ENCODE data around the gene FHL2. TPM values are rescaled to one million over a fixed set of nuclear protein-coding genes. Genes with fewer than 3 reads are reported as not detected.
"Not testable (repeated sequence)": the region's sequence is repeated elsewhere in the genome, so short reads cannot be mapped to it uniquely, and the experiment has no call there.

FHL2 gene
- 66.8 TPM for polyA plus RNA-seq (ENCODE audit: insufficient read length)

DNA sequence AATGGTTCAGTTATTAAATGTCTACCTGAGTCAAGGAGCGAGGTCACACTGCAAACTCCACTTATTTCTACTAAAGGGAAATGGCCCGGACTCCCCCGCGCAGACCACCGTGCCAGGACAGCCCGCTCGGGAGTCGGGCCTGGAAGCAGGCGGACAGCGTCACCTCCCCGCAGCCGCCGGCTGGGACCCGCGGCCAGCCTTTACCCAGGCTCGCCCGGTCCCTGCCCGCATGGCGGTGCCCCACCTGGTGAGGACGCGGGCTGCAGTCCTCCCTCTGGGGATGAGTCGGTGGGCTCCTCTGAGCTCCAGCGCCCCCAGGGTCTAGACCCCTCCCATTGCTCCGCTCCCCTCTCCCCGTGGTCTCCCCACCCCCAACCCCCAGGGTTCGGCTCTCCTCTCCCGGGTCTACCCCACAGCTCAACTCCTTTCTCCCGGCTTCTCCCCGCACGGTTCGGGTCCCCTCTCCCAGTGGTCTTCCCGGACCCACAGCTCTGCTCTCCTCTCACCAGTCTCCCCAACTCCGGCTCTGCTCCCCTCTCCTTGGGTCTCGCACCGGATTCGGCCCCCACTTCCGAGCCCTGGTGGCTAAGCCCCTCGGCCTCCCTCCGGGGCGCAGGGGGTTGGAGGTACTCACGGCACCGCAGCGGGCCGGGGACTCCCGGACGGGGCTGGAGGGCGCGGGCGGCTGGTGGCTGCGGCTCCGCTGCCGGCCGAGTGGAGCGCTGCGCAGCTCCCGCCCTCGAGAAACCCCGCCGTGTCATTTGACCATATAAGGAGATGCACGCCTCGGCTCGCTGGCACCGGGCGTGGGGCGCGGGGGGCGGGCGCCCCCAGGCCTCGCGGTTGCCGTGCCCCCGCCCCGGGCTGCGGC lies at the start of gene FHL2:
FHL2 (minus strand) TSS at position 716 of the 871 bp plus-strand sequence. CDS start 12,535 bp downstream, outside the sequence.
- DNase-seq (ENCODE audit: low read depth) = peak; percentile 29

DNA sequence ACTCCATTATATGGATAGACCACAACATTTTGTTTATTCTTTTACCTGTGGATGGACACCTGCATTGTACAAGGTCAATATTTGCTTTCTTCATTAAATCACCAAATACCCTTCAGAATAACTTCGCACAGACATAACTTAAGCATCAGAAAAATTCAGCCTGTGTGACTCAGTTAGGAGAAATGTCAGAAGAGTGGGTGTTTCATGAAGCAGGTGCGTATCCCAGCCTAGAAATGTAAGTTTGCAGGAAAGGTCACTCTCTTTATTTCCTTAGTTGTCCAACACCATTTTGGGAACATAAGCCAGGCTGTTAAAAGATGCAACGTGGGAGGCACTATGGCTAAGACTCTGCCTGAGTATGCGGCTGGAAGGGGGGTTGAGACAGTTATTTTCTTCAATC lies 48.6 kb upstream of the FHL2 start:
- no peak for DNase-seq (ENCODE audit: low read depth)

DNA sequence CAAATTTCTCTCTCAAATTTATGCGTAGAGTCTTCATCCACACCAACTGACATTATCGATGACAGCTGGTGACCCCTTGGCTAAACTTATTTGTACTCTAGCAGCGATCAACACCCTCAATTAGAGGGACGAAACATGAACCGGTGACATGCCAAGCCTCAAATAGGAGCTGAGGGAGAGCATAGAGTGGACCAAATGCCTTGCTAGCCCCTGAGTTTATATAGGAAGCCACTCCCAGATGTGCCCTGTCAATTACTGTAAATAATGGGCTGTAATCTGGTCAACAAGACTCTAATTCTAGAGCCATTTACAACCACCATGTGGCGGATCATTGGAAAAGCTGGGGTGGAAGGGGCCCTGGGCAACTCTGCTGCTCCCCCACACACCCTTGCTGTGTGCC lies 47.6 kb upstream of the FHL2 start:
- DNase-seq (ENCODE audit: low read depth) = no peak

- no peak for DNase-seq (ENCODE audit: low read depth)
Observed at GRCh38 chr2:105445976-105446375, 47.1 kb upstream of the FHL2 start.

- no peak for DNase-seq (ENCODE audit: low read depth)
Observed at GRCh38 chr2:105445498-105445897, 46.6 kb upstream of the FHL2 start.

- no peak for DNase-seq (ENCODE audit: low read depth)
Observed at GRCh38 chr2:105443617-105444598, 45.1 kb upstream of the FHL2 start.

DNA sequence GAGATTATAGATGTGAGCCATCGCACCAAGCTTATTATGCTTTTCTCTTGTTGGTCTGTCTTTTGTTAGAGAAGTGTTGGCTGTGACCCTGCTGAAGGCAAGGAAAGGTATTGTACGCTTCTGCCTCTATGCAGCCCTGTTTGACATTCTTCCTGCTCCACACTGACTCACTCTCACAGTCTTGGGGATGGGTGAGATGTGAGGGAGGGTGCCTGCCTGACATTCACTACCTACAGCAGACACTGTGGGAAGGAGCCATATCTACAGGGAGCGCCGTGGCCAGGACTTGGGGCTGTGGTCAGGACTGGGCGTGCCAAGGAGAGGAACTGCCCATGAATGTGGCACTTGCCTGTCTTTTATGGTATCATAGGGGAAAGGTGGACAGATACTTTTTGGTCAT lies 43.9 kb upstream of the FHL2 start:
- DNase-seq (ENCODE audit: low read depth) = no peak

DNA sequence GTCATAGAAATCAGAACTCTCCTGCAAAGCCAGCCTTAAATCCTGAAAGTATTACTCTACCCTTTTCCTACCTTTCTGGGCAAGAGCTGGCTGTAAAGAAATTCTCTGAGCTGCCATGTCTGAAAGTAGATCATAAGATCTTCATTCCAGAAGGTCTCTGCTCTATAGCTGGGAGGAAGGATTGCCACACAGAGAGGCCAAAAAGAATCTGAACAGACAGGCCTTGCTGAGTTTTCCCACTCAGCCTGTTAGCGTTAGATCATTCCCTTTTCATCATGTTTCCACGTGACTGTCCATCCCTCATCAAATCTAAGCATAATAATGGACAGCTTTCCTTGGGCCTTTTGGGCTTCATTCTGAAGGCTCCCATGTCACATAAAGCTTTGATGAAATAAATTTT lies 43.2 kb upstream of the FHL2 start:
- no peak for DNase-seq (ENCODE audit: low read depth)

DNA sequence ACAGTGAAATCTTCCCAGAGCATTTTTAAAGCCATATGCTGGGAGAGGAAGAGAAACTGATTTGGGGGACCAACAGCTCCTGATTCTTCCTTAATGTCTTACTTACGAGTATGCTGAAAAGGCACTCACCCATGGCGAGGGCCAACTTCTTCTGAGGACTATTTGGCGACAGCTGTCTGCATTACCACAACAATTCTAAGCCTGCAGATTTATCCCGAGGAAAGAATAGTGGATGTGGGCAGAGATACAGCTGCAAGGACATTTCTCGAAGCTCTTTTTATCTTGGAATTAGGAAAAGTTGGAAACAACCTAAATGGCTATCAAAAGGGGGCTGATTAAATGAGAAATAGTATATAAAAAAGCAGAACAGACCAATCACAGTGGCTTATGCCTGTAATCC lies 40.3 kb upstream of the FHL2 start:
- no peak for DNase-seq (ENCODE audit: low read depth)

GRCh38 chr2:105438104-105438929 lies 39.5 kb upstream of the FHL2 start:
- peak; percentile 26 for DNase-seq (ENCODE audit: low read depth)

GRCh38 chr2:105437708-105438103 lies 38.9 kb upstream of the FHL2 start:
- DNase-seq (ENCODE audit: low read depth) = no peak

GRCh38 chr2:105432749-105433148 lies 33.9 kb upstream of the FHL2 start:
- DNase-seq (ENCODE audit: low read depth) = no peak

DNA sequence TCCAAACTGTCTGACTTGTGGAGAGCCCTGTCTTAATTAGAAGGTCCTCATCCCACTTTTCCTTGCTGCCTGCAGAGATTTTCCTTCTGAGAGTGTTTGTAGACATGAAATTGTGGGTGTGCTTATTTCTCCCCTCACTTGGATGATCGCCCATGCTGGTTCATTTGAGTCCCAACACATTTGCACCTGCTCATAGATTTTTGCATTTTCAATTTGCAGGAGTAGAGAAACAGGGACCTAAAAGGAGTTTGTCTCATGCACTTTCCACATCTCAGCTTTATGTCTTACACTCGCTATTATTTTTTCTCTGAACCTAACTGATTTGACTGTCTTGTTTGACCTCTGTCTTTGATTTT lies 33.2 kb upstream of the FHL2 start:
- DNase-seq (ENCODE audit: low read depth) = no peak

- no peak for DNase-seq (ENCODE audit: low read depth)
Observed at GRCh38 chr2:105431367-105432043, 32.7 kb upstream of the FHL2 start.

DNA sequence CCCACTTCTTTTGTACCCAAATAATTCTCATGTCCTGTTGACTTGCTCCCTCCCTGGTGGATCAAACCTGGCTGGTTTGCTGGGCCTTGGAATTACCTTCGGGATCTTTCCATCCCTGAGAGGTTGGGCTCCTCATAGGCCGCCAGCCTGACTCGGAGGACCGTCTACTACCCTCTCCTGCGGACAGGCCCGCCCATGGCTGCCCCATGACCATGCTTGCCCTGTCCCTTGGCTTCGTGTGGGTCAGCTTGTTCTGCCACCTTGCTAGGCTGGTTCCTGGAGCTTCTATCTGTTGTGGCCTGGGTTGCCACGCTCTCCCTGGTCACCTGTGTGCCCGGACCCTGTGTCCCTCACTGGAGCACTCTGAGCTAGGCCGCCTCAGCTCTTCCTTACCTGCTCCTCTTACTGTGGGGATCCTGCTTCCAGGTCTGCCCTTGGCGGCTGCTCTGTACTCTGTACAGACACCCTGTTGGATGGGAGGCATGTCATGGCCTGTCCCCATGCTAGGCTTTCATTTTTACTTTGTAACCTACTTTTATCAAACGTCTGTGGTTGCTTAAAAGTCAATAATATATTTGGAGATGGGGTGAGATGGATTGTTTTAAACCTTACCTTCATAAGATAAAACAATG lies 29.7 kb upstream of the FHL2 start:
- DNase-seq (ENCODE audit: low read depth) = no peak

DNA sequence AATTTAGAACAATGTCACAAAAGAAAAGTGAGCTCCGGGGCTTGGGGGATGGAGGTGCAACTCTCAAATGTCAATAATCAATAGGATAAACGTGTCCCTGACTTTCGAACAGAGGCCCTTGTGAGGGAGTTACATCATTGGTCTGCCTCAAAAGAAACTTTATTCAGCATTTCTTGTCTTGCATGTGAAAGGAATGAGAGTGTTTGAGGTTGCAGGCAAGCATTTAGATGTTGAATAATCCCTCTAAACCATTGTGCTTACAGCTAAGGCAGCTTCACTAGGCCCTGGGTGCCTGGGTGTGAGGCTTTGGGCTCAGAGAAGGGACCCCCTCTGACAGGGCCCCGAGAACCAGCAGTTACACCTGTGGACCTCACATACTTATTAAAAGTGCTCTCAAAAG lies 28.6 kb upstream of the FHL2 start:
- no peak for DNase-seq (ENCODE audit: low read depth)

DNA sequence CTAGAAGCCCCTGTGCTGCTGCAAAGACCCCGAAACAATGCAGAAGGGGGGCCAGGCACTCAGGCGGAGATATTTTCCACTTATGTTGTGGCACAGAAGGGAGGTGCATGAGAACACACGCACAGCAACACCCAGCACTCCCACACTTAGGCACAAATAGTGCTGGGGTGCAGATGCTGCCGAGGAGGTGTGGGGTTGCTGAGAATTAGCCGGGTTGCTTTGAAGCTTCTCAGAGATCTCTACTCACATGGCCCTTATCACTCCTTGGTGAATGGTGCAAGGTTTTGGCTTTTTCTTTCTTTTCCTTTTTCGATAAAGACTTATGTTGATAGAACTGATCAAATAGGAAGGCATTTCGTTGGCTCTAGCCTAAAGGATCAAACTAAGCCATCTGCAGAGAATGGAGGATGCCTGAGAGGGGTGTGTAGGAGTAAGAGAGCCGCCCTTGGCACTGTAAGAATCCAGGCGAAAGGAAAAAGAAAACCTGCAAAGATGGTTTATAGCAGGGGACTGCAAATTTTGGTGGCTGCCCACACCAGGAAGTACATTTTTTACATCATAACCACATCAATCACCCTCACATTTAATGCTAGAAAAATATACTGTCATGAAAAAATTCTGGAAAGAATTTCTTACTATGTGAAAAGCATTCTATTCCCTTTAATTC lies 27.9 kb upstream of the FHL2 start:
- no peak for DNase-seq (ENCODE audit: low read depth)

DNA sequence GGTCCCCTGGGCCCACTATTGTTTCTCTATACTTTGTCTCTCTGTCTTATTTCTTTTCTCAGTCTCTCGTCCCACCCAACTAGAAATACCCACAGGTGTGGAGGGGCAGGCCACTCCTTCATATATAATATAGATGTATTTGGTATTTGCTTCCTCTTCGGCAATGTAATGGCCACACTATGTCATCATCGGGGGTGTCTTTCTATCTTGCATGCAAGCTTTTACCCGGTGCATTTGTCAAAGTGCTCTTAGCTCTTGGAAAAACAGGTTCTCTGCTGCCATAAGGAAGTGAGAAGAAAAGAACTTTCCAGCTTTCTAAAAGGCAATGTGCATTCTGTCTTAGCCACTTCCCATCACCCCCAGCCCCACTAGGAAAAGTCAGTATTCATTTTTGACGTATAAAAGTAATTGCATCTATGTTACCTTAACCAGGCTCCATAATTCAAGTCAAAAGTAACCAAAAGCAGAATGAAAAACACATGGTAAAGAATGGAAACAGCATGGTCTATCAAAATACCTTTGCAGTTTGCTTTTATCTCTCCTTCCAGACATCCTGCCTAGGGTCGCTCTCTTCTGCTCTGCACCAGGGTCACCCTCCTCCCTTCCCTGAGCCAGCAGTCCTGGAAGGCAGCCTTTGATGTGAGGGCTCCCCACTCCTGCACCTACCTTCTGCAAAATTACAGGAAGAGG lies 27.2 kb upstream of the FHL2 start:
- no peak for DNase-seq (ENCODE audit: low read depth)

GRCh38 chr2:105424836-105425235 lies 26.0 kb upstream of the FHL2 start:
- DNase-seq (ENCODE audit: low read depth) = not testable (repeated sequence)

Measured in forelimb muscle (tissue), 1 donor.